ENCODE measurements around the gene AURKB.

- TF ChIP-seq CTCF (IDR thresholded peaks at IDR 0.05) (no peak), POLR2A (IDR thresholded peaks at IDR 0.05) (no peak)
Observed at GRCh38 chr17:8160224-8160577, 50.2 kb downstream of the AURKB start.

All from right lobe of liver (tissue), 4 donors.